CD4-positive, alpha-beta T cell treated with Interleukin-2 at 100 ng/mL for 4 hours (primary cell): ENCODE data around the gene CYTIP.
"Not testable (repeated sequence)": the region's sequence is repeated elsewhere in the genome, so short reads cannot be mapped to it uniquely, and the experiment has no call there.

ENCODE experiments used
- DNase-seq: peaks from one replicate; pipeline ENCODE4 v3.0.0-alpha.2; 2020; ENCODE audit warnings: low spot score

Gene CYTIP

DNA sequence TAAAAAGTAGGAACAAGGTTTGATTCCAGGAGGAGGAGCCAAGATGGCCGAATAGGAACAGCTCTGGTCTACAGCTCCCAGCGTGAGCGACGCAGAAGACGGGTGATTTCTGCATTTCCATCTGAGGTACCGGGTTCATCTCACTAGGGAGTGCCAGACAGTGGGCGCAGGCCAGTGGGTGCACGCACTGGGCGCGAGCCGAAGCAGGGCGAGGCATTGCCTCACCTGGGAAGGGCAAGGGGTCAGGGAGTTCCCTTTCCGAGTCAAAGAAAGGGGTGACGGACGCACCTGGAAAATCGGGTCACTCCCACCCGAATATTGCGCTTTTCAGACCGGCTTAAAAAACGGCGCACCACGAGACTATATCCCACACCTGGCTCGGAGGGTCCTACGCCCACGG is 75.4 kb downstream of the CYTIP start:
- DNase-seq, result not testable (repeated sequence)

DNA sequence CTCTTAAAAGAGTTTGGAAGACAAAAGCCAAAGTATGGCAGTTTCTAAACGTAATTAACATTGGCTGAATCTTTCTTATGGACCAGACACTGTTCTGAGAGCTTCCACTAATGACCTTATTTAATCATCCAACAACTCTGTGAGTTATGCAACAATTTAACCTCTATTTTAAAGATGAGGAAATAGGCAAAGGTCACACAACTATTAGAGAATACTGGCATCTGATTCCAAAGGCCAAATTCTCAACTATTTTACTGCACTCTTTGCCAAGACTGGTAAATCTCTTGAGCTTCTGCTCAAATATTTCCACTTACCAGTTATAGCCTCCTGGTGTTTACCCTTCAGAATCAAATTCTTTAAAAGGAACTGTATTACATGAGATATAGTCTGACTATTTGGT is 76.2 kb downstream of the CYTIP start:
- DNase-seq, result no peak
